Endodermal cell (in vitro differentiated cells): ENCODE results near the gene MOB2. TPM values are rescaled to one million over a fixed set of nuclear protein-coding genes. Genes with fewer than 3 reads are reported as not detected.

Experiments
- DNase-seq: peaks from one replicate; pipeline ENCODE4 v3.0.0-alpha.2; 2017
- H3K27ac ChIP-seq: 2 replicates; pipeline ENCODE4 v1.5.1; 2013; ENCODE audit warnings: mild to moderate bottlenecking, low read depth, low read length, moderate library complexity
- H3K27me3 ChIP-seq: 2 replicates; pipeline ENCODE4 v1.6.1; 2013; ENCODE audit warnings: mild to moderate bottlenecking, low read length, moderate library complexity; ENCODE audit not compliant: insufficient read depth, control insufficient read depth, poor library complexity, severe bottlenecking
- H3K36me3 ChIP-seq: 2 replicates; pipeline ENCODE4 v1.7.0; 2013; ENCODE audit warnings: mild to moderate bottlenecking, low read length, moderate library complexity; ENCODE audit not compliant: control insufficient read depth, insufficient read depth
- H3K4me1 ChIP-seq: one replicate; pipeline ENCODE4 v1.7.0; 2013; ENCODE audit warnings: low read length; ENCODE audit not compliant: control insufficient read depth, insufficient read depth
- H3K4me3 ChIP-seq: 2 replicates; pipeline ENCODE4 v1.5.1; 2013; ENCODE audit warnings: mild to moderate bottlenecking, low read length, moderate library complexity
- H3K9ac ChIP-seq: 2 replicates; pipeline ENCODE4 v1.6.1; 2013; ENCODE audit warnings: mild to moderate bottlenecking, low read length, moderate library complexity; ENCODE audit not compliant: poor library complexity, severe bottlenecking; ENCODE audit errors: extremely low read depth
- H3K9me3 ChIP-seq: 2 replicates; pipeline ENCODE4 v1.6.1; 2013; ENCODE audit warnings: mild to moderate bottlenecking, low read length, moderate library complexity; ENCODE audit not compliant: control insufficient read depth
- H3K27ac Mint-ChIP-seq: 2 replicates; pipeline ENCODE4 v1.8.0; 2020; ENCODE audit warnings: mixed read lengths
- H3K27me3 Mint-ChIP-seq: 2 replicates; pipeline ENCODE4 v1.8.0; 2021; ENCODE audit warnings: mild to moderate bottlenecking, mixed read lengths; ENCODE audit not compliant: insufficient read depth
- H3K36me3 Mint-ChIP-seq: 2 replicates; pipeline ENCODE4 v1.8.0; 2020; ENCODE audit warnings: low read depth, mixed read lengths
- H3K4me1 Mint-ChIP-seq: 2 replicates; pipeline ENCODE4 v1.8.0; 2020; ENCODE audit warnings: mixed read lengths
- H3K4me3 Mint-ChIP-seq: 2 replicates; pipeline ENCODE4 v1.8.0; 2020; ENCODE audit warnings: mild to moderate bottlenecking, moderate library complexity, mixed read lengths
- H3K9me3 Mint-ChIP-seq: 2 replicates; pipeline ENCODE4 v1.8.0; 2020; ENCODE audit warnings: mild to moderate bottlenecking, mixed read lengths
- CTCF ChIP-seq: fragments of 200-600 bp; sonication (generic); conservative IDR thresholded peaks from 2 replicates; pipeline ENCODE4 v1.5.0; 2021; ENCODE audit warnings: antibody characterized with exemption, mild to moderate bottlenecking
- WGBS, 2 experiments: methylation state at CpG; one replicate each; pipeline versions ENCODE4 v1.1.5 to v1.1.7; 2013; ENCODE audit warnings: missing lambda C conversion rate in 2 of 2, mixed read lengths in 1 of 2; ENCODE audit not compliant: insufficient coverage in 1 of 2, insufficient read length in 1 of 2; 5-methylcytosine and 5-hydroxymethylcytosine counted together
- total RNA-seq, 2 donors: library from RNA; stranded (reverse); fragmentation: NEBNext Ultra II Directional in 1 of 2; extraction: Animal tissue kit (Norgen Biotek cat#: 25700) in 1 of 2; gene quantifications; 2 replicates in 1 of 2; 3 replicates in 1 of 2; pipeline ENCODE4 v1.2.1, GENCODE V29; 2021

MOB2 gene
- total RNA-seq, 2 donors from 2014 or later: 23.9 to 25.4 TPM

- peaks cover 18% of the 10 kb centered on the region for H3K36me3 ChIP-seq
- no peak overlapping the region for H3K4me3 ChIP-seq
- no peak for TF ChIP-seq CTCF
- H3K27me3 Mint-ChIP-seq: no peaks in the 10 kb centered on the region
- no peak overlapping the region for H3K4me3 Mint-ChIP-seq
- no peak for DNase-seq
- no peaks in the 10 kb centered on the region for H3K27me3 ChIP-seq
- H3K27ac ChIP-seq: no peak overlapping the region
- H3K4me1 ChIP-seq: no peaks in the 10 kb centered on the region
- H3K9me3 Mint-ChIP-seq: no peaks in the 10 kb centered on the region
- 93 to 94% methylated on average over 11 to 22 of the region's 22 CpGs for WGBS, 2 experiments
- no peaks in the 10 kb centered on the region for H3K9me3 ChIP-seq
- H3K9ac ChIP-seq: no peak overlapping the region
- H3K36me3 Mint-ChIP-seq: peaks cover 19% of the 10 kb centered on the region
- H3K27ac Mint-ChIP-seq: no peak overlapping the region
- H3K4me1 Mint-ChIP-seq: no peaks in the 10 kb centered on the region
Observed at GRCh38 chr11:1473786-1474185, 12.8 kb downstream of the MOB2 start.

- TF ChIP-seq CTCF: no peak
- Mint-ChIP-seq H3K36me3 (peaks cover 12% of the 10 kb centered on the region), H3K9me3 (no peaks in the 10 kb centered on the region), H3K4me3 (no peak overlapping the region), H3K27ac (no peak overlapping the region), H3K27me3 (no peaks in the 10 kb centered on the region), H3K4me1 (no peaks in the 10 kb centered on the region)
- Histone ChIP-seq H3K4me1 (no peaks in the 10 kb centered on the region), H3K9me3 (no peaks in the 10 kb centered on the region), H3K36me3 (peaks cover 18% of the 10 kb centered on the region), H3K27ac (no peak overlapping the region), H3K27me3 (no peaks in the 10 kb centered on the region), H3K4me3 (no peak overlapping the region), H3K9ac (no peak overlapping the region)
- WGBS, 2 experiments: 92 to 97% methylated on average over 8 to 12 of the region's 12 CpGs
- DNase-seq: no peak
Observed at GRCh38 chr11:1473011-1473628, 13.5 kb downstream of the MOB2 start.

GRCh38 chr11:1472180-1473005, 14.2 kb downstream of the MOB2 start:
- Mint-ChIP-seq H3K4me1 (no peaks in the 10 kb centered on the region), H3K36me3 (peaks cover 12% of the 10 kb centered on the region), H3K4me3 (no peak overlapping the region), H3K27ac (no peak overlapping the region), H3K27me3 (no peaks in the 10 kb centered on the region), H3K9me3 (no peaks in the 10 kb centered on the region)
- Histone ChIP-seq H3K36me3 (peaks cover 18% of the 10 kb centered on the region), H3K27ac (no peak overlapping the region), H3K4me1 (no peaks in the 10 kb centered on the region), H3K9ac (no peak overlapping the region), H3K4me3 (no peak overlapping the region), H3K9me3 (no peaks in the 10 kb centered on the region), H3K27me3 (no peaks in the 10 kb centered on the region)
- no peak for DNase-seq
- 88 to 93% methylated on average over 5 to 21 of the region's 21 CpGs for WGBS, 2 experiments
- TF ChIP-seq CTCF: no peak
